Natural killer cell treated with Interleukin-12 subunit alpha and Interleukin-12 subunit beta and Interleukin-15 and Interleukin-18, amount 100 ng/mL, for 72 hours (primary cell): ENCODE data around the gene SH3TC2. TPM values are rescaled to one million over a fixed set of nuclear protein-coding genes. Genes with fewer than 3 reads are reported as not detected.

Experiments used
- ATAC-seq, 2 donors: fragments of 150-1000 bp; cut with Tn5 transposase in 1 of 2; sonication (Bioruptor Pico), chemical (Tn5 transposase) in 1 of 2; 2 replicates each; pipeline ENCODE4 v1.10.0; 2021
- DNase-seq: peaks from one replicate; pipeline ENCODE4 v3.0.0; 2022; ENCODE audit warnings: low spot score
- H3K27ac Mint-ChIP-seq, 2 donors: 1 replicate in 1 of 2; 2 replicates in 1 of 2; pipeline ENCODE4 v1.8.0; 2022; ENCODE audit warnings: mixed read lengths in 2 of 2, mild to moderate bottlenecking in 1 of 2, moderate library complexity in 1 of 2
- H3K27me3 Mint-ChIP-seq, 2 donors: 1 replicate in 1 of 2; 2 replicates in 1 of 2; pipeline ENCODE4 v1.8.0; 2022; ENCODE audit warnings: mixed read lengths in 2 of 2
- H3K36me3 Mint-ChIP-seq: one replicate; pipeline ENCODE4 v1.8.0; 2022; ENCODE audit warnings: mixed read lengths
- H3K4me1 Mint-ChIP-seq, 2 donors: 1 replicate in 1 of 2; 2 replicates in 1 of 2; pipeline ENCODE4 v1.8.0; 2022; ENCODE audit warnings: low read depth in 2 of 2, mixed read lengths in 2 of 2, mild to moderate bottlenecking in 1 of 2
- H3K4me3 Mint-ChIP-seq: one replicate; pipeline ENCODE4 v1.8.0; 2022; ENCODE audit warnings: mixed read lengths
- H3K9me3 Mint-ChIP-seq: 2 replicates; pipeline ENCODE4 v1.8.0; 2022; ENCODE audit warnings: mixed read lengths
- total RNA-seq, 2 donors: library from RNA; stranded (reverse); gene quantifications; one replicate each; pipeline ENCODE4 v1.2.3, GENCODE V29; 2022

SH3TC2 gene
- total RNA-seq, 2 donors from 2014 or later = not detected

DNA sequence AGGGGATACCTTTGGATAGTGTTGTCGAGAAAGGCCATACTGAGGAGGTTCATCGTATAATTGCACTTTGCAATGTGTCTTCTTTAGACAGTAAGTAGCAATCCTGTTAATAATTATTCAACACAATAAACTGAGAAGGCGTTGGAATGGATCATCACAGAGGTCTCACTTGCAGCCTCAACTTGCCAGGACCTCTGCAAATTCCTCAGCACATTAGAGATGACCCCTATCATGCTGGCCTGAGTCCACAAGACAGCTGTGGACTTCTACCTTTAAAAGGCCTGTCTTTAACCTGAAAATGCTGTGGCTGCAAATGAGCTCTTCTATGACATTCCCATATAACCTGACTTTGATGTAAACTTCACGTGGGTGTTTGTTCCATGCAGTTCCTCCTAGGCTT is 14.1 kb downstream of the SH3TC2 start:
- no peaks in the 10 kb centered on the region for H3K36me3 Mint-ChIP-seq
- no peak overlapping the region for H3K4me3 Mint-ChIP-seq
- H3K27ac Mint-ChIP-seq = no peak overlapping the region
- no peaks in the 10 kb centered on the region for H3K27me3 Mint-ChIP-seq
- H3K4me1 Mint-ChIP-seq = no peaks in the 10 kb centered on the region
- H3K9me3 Mint-ChIP-seq = no peaks in the 10 kb centered on the region
- DNase-seq (no peak), ATAC-seq (no peak)

DNA sequence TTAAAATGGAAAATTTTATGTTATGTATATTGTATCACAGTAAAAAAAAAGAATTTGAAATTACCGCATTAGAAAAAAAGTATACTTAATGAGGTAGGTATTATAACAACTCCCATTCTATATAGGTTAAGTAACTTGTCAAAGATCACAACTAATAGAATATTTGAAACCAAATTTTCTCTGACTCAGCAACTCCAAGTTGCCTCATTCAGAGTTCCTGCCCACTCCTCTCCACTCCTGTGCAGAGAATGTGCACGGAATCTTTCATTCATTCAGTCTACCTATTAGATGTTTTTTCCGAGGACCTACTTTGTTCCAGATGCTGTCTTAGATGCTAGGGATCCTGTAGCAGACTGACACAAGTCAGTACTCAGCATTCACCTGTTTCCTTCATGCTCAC is 15.4 kb downstream of the SH3TC2 start:
- Mint-ChIP-seq H3K27me3 (no peaks in the 10 kb centered on the region), H3K27ac (no peak overlapping the region), H3K4me1 (no peaks in the 10 kb centered on the region), H3K9me3 (no peaks in the 10 kb centered on the region), H3K4me3 (no peak overlapping the region), H3K36me3 (no peaks in the 10 kb centered on the region)
- DNase-seq (no peak), ATAC-seq (no peak)

DNA sequence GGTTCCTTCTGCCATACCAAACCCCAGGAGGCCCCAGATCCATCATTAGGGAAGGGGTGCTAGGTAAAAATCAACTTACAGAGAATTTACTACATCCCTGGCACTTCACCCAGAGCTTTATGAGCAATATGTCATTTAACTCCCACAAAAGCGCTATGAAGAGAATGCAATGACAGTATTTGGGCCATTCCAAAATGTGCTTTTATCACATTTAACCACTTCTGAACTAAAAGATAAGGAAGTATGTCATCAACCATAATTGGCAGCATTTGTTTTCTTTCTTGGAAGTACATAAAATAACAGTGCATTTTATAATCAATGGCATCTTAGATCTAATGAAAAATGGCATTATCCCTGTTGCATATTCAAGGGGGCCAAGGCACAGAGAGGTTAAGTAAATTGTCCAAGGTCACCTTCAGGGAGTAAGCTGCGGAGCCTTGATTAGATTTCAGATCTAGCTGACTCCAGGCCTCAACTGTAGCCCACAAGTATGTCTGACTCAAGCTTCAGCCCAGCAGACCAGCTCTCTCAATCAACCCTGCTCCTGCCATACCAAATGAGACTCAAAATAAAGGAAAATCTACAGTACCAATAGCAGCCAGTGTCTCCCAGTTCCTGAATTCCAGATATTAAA is 16.5 kb downstream of the SH3TC2 start:
- ATAC-seq (no peak), DNase-seq (no peak)
- no peaks in the 10 kb centered on the region for H3K36me3 Mint-ChIP-seq
- H3K9me3 Mint-ChIP-seq = no peaks in the 10 kb centered on the region
- no peaks in the 10 kb centered on the region for H3K27me3 Mint-ChIP-seq
- H3K27ac Mint-ChIP-seq = no peak overlapping the region
- H3K4me1 Mint-ChIP-seq = no peaks in the 10 kb centered on the region
- H3K4me3 Mint-ChIP-seq = no peak overlapping the region

DNA sequence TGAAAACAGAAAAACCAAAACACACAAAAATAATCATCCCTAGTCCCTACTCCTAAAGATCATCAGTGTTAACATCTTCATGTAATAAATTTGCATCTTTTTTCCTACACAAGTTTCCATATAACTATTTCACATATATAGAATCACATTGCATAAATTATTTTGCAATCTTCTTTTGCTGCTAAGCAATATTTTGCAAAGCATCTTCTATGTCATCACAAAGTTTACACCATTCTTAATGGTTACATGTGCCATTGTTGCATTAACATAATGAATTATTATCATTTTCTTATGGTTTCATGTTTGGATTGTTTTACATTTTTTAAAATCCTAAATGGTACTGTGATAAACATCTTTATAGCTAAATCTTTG is 17.8 kb downstream of the SH3TC2 start:
- Mint-ChIP-seq H3K27me3 (no peaks in the 10 kb centered on the region), H3K27ac (no peak overlapping the region), H3K36me3 (no peaks in the 10 kb centered on the region), H3K4me1 (no peaks in the 10 kb centered on the region), H3K4me3 (no peak overlapping the region), H3K9me3 (no peaks in the 10 kb centered on the region)
- no peak for DNase-seq
- ATAC-seq = no peak

DNA sequence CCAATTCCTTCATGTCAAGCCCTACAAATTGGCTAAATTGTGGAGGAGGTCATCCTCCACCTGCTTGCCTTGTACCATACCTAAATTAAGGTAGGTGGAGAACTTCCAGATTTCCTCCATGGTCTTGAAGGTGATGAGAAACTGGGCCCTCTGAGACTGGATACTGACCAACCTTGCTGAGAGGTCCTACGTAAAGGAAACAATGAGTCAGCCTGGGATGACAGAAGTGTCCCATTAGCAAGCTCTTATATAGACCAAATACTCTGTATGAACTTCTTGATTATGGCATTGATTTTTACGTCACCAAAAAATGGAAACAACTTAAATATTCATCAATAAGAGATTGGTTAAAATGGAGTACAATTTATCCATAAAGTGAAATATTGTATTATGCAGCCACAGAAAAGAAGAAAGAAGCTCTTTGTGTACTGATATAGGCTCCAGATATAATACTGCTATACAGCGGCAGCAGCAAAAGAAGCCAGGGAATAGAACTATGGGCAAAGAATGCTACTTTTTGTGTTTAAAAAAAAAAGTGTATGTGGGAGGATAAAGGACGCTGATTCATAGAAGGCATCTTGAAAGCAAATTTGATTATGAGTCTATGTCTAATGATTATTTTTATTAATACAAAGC is 18.3 kb downstream of the SH3TC2 start:
- Mint-ChIP-seq H3K27me3 (no peaks in the 10 kb centered on the region), H3K4me1 (peaks cover under 1 to 2% of the 10 kb centered on the region in 2 donors), H3K4me3 (no peak overlapping the region), H3K36me3 (no peaks in the 10 kb centered on the region), H3K9me3 (no peaks in the 10 kb centered on the region), H3K27ac (no peak overlapping the region)
- DNase-seq (no peak), ATAC-seq (no peak)

DNA sequence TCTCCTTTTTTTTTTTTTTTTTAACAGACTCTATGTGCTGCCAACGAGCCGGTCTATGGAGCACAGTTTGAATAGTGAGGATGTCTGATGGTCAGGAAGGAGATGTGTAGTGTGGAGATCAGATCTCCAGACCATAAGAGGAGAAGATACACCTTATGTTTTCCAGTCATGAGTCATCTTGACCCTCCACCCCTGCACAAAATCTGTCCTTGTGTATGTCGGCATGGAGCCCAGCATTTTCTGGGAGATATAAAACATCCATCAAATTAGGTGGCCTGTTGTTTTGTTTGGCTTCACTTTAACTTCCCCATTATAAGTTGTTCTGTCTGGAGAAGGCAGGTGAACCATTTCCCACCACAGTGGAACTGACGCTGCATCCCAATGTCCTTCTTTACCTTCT is 19.2 kb downstream of the SH3TC2 start:
- Mint-ChIP-seq H3K9me3 (no peaks in the 10 kb centered on the region), H3K27me3 (no peaks in the 10 kb centered on the region)
- no peak for DNase-seq

DNA sequence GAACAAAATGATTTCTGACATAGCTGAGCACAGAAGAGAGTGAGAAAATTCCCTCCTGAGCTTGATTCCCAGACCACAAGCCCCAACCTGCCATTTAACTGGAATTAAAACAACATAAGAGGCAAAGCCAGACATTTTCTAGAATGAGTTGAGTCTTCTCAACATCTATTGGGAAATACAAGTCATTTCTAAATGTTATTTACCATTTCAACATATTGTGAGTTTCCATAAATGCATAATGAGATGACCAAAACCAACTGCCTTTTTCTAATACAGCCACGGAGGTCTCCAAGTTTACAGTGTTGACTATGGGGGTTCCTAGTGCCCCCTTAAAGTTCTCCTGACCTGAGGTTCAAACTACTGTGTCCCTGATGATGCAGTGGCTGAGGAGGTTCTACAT is 20.0 kb downstream of the SH3TC2 start:
- DNase-seq (no peak), ATAC-seq (no peak)
- no peaks in the 10 kb centered on the region for H3K36me3 Mint-ChIP-seq
- no peak overlapping the region for H3K27ac Mint-ChIP-seq
- H3K9me3 Mint-ChIP-seq = no peaks in the 10 kb centered on the region
- peaks cover 10% of the 10 kb centered on the region in 2 donors for H3K4me1 Mint-ChIP-seq
- no peak overlapping the region for H3K4me3 Mint-ChIP-seq
- H3K27me3 Mint-ChIP-seq = no peaks in the 10 kb centered on the region

More for the DNA sequence above, 19.2 kb downstream of the SH3TC2 start:
- ATAC-seq = no peak
- Mint-ChIP-seq H3K4me1 (peaks cover 4 to 5% of the 10 kb centered on the region in 2 donors), H3K36me3 (no peaks in the 10 kb centered on the region), H3K27ac (no peak overlapping the region), H3K4me3 (no peak overlapping the region)

DNA sequence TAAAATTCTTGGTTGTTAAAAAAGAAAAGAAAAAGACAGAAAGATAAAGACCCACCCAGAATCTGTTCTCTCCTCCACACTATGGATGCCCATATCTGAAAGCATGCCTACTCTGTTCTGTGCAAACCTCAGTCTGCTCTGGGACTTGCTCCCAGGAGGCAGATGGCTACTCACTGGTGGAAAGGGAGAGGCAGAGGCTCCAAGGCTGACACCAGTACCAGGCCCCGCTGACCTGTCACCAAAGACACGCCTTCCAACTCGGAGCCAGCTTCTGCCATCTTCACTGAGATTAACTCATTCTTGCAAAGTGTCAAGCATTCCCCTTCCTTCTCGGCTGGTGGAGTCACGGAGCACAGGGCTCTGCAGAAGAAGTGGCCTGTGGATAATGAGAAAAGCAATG is 21.6 kb downstream of the SH3TC2 start:
- no peak overlapping the region for H3K27ac Mint-ChIP-seq
- no peaks in the 10 kb centered on the region for H3K9me3 Mint-ChIP-seq
- peaks cover 25 to 27% of the 10 kb centered on the region in 2 donors for H3K4me1 Mint-ChIP-seq
- no peak overlapping the region for H3K4me3 Mint-ChIP-seq
- no peaks in the 10 kb centered on the region for H3K36me3 Mint-ChIP-seq
- no peak for ATAC-seq
- peaks cover 8 to 12% of the 10 kb centered on the region in 2 donors for H3K27me3 Mint-ChIP-seq
- DNase-seq = peak; percentile 39

DNA sequence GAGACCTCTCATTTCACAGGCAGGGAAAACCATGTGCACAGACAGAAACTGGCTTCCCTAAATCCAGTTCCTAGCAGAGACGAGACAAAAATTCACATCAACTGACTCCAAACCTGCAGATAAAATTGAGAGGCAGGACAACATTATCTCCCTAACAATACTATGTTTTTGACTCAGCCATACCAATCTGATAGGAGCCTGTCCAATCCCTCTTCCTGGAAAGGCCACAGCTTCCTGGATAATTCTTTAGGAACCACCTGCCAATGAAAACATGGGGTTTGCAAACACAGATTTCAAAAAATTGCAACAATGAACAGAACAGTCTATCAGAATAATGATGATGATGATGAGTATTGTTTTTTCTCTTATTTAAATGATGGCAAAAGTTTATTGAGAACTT is 22.4 kb downstream of the SH3TC2 start:
- peaks cover 28 to 34% of the 10 kb centered on the region in 2 donors for H3K4me1 Mint-ChIP-seq
- no peak overlapping the region for H3K27ac Mint-ChIP-seq
- peaks cover 8 to 12% of the 10 kb centered on the region in 2 donors for H3K27me3 Mint-ChIP-seq

DNA sequence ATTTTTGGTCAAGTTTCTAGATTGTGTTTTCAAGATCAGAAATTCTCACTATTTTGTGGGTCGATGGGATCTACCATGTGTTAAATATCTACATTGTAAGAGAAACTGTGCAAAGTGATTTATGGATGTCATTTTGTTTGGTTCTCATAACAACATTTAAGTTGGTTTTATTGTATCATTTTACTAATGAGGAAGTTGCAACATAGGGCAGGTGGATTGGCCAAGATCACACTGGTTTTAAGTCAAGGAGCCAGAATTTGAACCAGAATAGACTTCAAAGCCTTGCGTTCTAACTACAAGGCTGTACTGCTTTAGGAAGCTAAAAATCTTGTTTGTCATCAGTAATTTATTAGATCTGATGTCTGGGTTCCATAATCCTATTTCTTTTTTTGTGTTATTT is 23.4 kb downstream of the SH3TC2 start:
- Mint-ChIP-seq H3K27me3 (peaks cover 8 to 12% of the 10 kb centered on the region in 2 donors), H3K4me1 (peaks cover 28 to 37% of the 10 kb centered on the region in 2 donors), H3K4me3 (no peak overlapping the region), H3K36me3 (no peaks in the 10 kb centered on the region), H3K27ac (no peak overlapping the region), H3K9me3 (no peaks in the 10 kb centered on the region)
- DNase-seq (no peak), ATAC-seq (no peak)

More for the DNA sequence above, 22.4 kb downstream of the SH3TC2 start:
- H3K36me3 Mint-ChIP-seq = no peaks in the 10 kb centered on the region
- no peak overlapping the region for H3K4me3 Mint-ChIP-seq
- no peak for ATAC-seq
- no peaks in the 10 kb centered on the region for H3K9me3 Mint-ChIP-seq
- DNase-seq = no peak

DNA sequence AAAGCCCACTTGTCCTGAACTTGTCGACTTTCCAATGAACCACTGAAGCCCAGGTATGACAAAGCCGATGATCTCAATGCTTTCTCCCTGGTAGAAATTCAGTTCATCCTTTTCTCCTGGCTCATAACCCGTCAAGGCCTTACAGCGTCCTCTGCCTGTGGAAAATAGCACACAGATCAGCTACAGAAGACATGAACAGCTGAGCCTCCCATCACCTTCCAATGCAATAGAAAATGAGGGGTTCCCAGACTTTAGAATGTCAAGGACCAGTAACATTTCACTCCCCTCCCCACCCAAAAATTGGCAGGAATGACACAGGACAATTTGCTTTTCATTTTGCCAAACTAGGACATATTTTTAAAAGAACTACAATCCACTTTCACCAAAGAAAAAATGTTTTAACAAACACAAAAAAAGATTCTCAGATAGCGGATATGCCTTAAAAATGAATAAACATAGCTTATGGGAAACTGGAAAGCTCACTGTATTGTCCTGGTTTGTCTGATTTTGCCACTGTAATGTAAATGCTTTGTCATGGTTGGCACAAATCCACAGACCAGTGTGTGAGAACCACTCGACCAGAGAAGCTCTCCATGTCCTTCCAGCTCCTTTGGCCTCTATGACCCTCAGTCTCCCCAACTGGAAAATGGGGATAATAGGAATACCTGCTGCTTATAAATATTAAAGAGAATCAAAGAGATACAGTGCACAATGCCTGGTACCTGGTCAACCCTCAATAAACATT is 24.4 kb downstream of the SH3TC2 start:
- peaks cover 28 to 37% of the 10 kb centered on the region in 2 donors for H3K4me1 Mint-ChIP-seq
- H3K36me3 Mint-ChIP-seq = no peaks in the 10 kb centered on the region
- ATAC-seq (no peak), DNase-seq (no peak)
- H3K9me3 Mint-ChIP-seq = no peaks in the 10 kb centered on the region
- H3K4me3 Mint-ChIP-seq = no peak overlapping the region
- H3K27ac Mint-ChIP-seq = peak overlapping the region in 1 of 2 donors; percentile 33
- peaks cover 8 to 12% of the 10 kb centered on the region in 2 donors for H3K27me3 Mint-ChIP-seq

DNA sequence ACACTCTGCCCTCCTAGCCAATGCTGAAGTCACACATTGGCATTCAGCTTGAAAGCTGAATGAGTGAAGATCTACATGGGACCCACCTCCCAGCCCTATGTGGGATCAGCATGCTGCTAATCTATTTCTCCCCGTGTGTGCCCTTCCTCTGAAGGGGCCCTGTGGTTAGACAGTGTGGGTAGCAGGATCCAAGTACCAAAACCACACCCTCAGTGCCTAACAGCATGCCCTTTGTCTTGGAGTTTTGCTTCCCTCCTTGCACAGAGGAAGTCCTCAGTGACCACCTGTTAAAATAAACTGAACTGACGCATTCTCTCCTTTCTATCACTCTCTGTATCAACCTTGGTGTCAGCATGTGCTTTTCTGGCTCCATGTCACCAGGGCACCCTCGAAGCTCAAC is 25.0 kb downstream of the SH3TC2 start:
- H3K36me3 Mint-ChIP-seq = no peaks in the 10 kb centered on the region
- H3K27me3 Mint-ChIP-seq = peaks cover 8 to 12% of the 10 kb centered on the region in 2 donors
- peak; percentile 66 to 71 for ATAC-seq
- H3K9me3 Mint-ChIP-seq = no peaks in the 10 kb centered on the region
- peak; percentile 59 for DNase-seq
- peak overlapping the region; percentile 29 to 33 for H3K27ac Mint-ChIP-seq
- peaks cover 28 to 37% of the 10 kb centered on the region in 2 donors for H3K4me1 Mint-ChIP-seq
- H3K4me3 Mint-ChIP-seq = no peak overlapping the region

DNA sequence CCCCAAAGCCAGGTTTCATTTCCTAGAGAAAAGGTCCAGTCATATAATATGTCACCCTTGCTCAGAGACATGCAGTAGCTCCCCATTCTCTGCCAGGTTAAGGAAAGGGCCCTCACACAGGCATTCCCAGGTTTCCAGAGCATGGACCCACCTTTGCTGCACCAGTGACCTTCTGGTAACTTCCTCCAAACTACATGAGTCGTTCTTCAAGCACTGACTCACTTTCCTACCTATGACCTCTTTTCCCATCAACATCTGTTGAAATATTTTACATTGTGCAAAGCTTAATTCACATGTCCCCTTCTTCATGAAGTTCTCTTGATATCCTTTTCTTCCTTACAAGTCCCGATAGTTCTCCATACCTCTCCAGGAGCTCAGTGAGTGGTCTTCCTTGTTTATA is 25.9 kb downstream of the SH3TC2 start:
- Mint-ChIP-seq H3K27ac (peak overlapping the region; percentile 29 to 33), H3K4me1 (peaks cover 28 to 37% of the 10 kb centered on the region in 2 donors), H3K4me3 (peak overlapping the region; percentile 40), H3K36me3 (no peaks in the 10 kb centered on the region), H3K9me3 (no peaks in the 10 kb centered on the region), H3K27me3 (peaks cover 8 to 12% of the 10 kb centered on the region in 2 donors)
- ATAC-seq (no peak), DNase-seq (no peak)

DNA sequence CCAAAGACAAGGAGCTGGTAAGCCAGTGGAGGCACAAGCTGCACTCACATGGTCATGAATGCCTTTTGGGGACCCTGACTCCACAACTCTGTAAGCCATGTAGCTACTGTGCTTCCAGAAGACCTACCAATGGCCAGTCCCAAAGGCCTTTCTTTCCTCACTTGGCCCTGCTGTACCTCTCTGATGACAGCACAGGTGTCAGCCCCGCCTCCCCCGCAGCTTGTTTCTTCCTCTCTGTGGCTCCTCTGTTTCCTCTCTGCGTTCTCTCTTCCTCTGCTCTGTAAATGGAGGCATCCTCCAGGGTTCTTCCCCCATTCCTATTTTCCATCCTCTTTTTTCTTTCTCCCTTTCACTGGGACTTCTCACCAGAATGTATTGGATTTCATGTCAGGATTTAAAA is 26.7 kb downstream of the SH3TC2 start:
- H3K4me3 Mint-ChIP-seq = no peak overlapping the region
- ATAC-seq (peak in 1 of 2 donors; percentile 51), DNase-seq (peak; percentile 31)
- H3K36me3 Mint-ChIP-seq = no peaks in the 10 kb centered on the region
- peak overlapping the region in 1 of 2 donors; percentile 29 for H3K27ac Mint-ChIP-seq
- peaks cover 28 to 37% of the 10 kb centered on the region in 2 donors for H3K4me1 Mint-ChIP-seq
- H3K27me3 Mint-ChIP-seq = peaks cover 8 to 12% of the 10 kb centered on the region in 2 donors
- no peaks in the 10 kb centered on the region for H3K9me3 Mint-ChIP-seq
